Mammary epithelial cell (primary cell): Measurements from ENCODE around the gene MAPK9.

ENCODE experiments used
- EZH2 ChIP-seq: IDR thresholded peaks from 2 replicates; pipeline ENCODE4 v1.6.1; 2012; ENCODE audit warnings: low read length, inconsistent platforms, borderline replicate concordance
- TF ChIP-seq, protein P1 (sequence below), 2 donors: IDR thresholded peaks in 1 of 2; conservative IDR thresholded peaks in 1 of 2; 2 replicates each; pipeline ENCODE4 v1.5.1; 2011 to 2012; ENCODE audit warnings: inconsistent platforms in 2 of 2, low read length in 2 of 2, mild to moderate bottlenecking in 2 of 2, control low read depth in 1 of 2, low read depth in 1 of 2; ENCODE audit not compliant: insufficient read depth in 1 of 2; ENCODE audit errors: extremely low read depth in 1 of 2

DNA sequence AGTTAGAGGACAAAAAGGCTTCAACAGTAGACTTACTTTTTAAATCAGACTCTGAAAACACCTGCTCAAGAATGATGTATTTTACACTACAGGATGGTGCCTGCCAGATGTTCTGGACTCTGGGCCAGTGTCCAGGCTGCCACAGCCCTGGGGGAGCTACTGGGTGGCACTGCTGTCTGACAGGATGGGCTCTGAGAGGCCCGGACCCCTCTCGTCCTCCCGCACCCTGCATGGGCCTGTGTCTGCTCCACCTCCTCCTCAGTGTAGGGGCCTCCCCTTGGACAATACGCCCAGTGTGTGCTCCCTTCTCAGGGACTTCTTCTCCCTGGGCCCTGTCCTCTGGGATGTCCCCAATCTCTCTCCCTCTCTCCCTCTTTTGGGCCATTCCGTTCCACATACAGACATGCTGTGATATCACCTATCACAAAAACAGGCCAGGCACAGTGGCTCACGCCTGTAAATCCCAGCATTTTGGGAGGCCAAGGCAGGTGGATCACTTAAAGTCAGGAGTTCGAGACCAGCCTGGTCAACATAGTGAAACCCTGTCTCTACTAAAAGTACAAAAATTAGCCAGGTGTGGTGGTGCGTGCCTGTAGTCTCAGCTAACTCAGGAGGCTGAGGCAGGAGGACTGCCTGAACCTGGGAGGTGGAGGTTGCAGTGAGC is 37.9 kb upstream of the MAPK9 start:
- TF ChIP-seq, protein P1, sequence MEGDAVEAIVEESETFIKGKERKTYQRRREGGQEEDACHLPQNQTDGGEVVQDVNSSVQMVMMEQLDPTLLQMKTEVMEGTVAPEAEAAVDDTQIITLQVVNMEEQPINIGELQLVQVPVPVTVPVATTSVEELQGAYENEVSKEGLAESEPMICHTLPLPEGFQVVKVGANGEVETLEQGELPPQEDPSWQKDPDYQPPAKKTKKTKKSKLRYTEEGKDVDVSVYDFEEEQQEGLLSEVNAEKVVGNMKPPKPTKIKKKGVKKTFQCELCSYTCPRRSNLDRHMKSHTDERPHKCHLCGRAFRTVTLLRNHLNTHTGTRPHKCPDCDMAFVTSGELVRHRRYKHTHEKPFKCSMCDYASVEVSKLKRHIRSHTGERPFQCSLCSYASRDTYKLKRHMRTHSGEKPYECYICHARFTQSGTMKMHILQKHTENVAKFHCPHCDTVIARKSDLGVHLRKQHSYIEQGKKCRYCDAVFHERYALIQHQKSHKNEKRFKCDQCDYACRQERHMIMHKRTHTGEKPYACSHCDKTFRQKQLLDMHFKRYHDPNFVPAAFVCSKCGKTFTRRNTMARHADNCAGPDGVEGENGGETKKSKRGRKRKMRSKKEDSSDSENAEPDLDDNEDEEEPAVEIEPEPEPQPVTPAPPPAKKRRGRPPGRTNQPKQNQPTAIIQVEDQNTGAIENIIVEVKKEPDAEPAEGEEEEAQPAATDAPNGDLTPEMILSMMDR (conservative IDR thresholded peaks at IDR 0.05 in 1 of 2, IDR thresholded peaks at IDR 0.05 in 1 of 2; ENCODE audit: extremely low read depth in 1 of 2, insufficient read depth in 1 of 2, low read depth in 1 of 2, low read length in 2 of 2): no peak
- no peak for TF ChIP-seq EZH2
